Uterus (tissue), 2 donors: ENCODE measurements around the gene FAM187B.

Experiments
- CTCF ChIP-seq, 4 experiments: fragments of 200-600 bp in 2 of 4; fragments of 450-650 bp in 2 of 4; sonication (generic) in 2 of 4; IDR thresholded peaks; one replicate each; pipeline ENCODE4 v1.5.1; 2016 to 2019; ENCODE audit warnings: antibody characterized with exemption in 4 of 4, mild to moderate bottlenecking in 2 of 4, moderate library complexity in 1 of 4
- POLR2A ChIP-seq, 2 donors: fragments of 450-650 bp; IDR thresholded peaks; one replicate each; pipeline ENCODE4 v1.6.1; 2016; ENCODE audit warnings: antibody characterized with exemption in 2 of 2, mild to moderate bottlenecking in 1 of 2, moderate library complexity in 1 of 2

GRCh38 chr19:35181387-35181786 is 47.2 kb downstream of the FAM187B start:
- TF ChIP-seq CTCF (IDR thresholded peaks at IDR 0.05) (no peak), POLR2A (IDR thresholded peaks at IDR 0.05) (no peak)
